Glomerular endothelial cell (primary cell): ENCODE measurements around the gene PRKRA. TPM values are rescaled to one million over a fixed set of nuclear protein-coding genes. Genes with fewer than 3 reads are reported as not detected.
"Not testable (repeated sequence)": the region's sequence is repeated elsewhere in the genome, so short reads cannot be mapped to it uniquely, and the experiment has no call there.

Experiments used
- DNase-seq: peaks from one replicate; pipeline ENCODE4 v3.0.0-alpha.2; 2011; ENCODE audit warnings: low read depth, low spot score; ENCODE audit errors: extremely low read depth
- total RNA-seq: library from RNA; depleted of rRNA; stranded (reverse); fragments of >200 nt; gene quantifications from 2 replicates; pipeline ENCODE4 v1.2.3, GENCODE V29; 2015

Gene PRKRA
- total RNA-seq, 1 donor from 2014 or later: 35.5 TPM

GRCh38 chr2:178415979-178416378 is 35.0 kb downstream of the PRKRA start:
- no peak for DNase-seq

- peak; percentile 91 for DNase-seq
Measured at GRCh38 chr2:178414266-178415247, 36.4 kb downstream of the PRKRA start.

GRCh38 chr2:178413472-178414265 is 37.3 kb downstream of the PRKRA start:
- DNase-seq: peak; percentile 37

- DNase-seq: not testable (repeated sequence)
Measured at GRCh38 chr2:178412453-178412852, 38.5 kb downstream of the PRKRA start.

- no peak for DNase-seq
Measured at GRCh38 chr2:178412047-178412446, 38.9 kb downstream of the PRKRA start.

GRCh38 chr2:178409261-178409660 is 41.7 kb downstream of the PRKRA start:
- no peak for DNase-seq

- DNase-seq: peak; percentile 41
Measured at GRCh38 chr2:178404368-178404767, 46.6 kb downstream of the PRKRA start.

- DNase-seq: no peak
Measured at GRCh38 chr2:178403671-178404306, 47.2 kb downstream of the PRKRA start.

GRCh38 chr2:178401994-178402437 is 49.0 kb downstream of the PRKRA start:
- no peak for DNase-seq

GRCh38 chr2:178397002-178397605 is 53.9 kb downstream of the PRKRA start:
- DNase-seq: peak; percentile 39

- no peak for DNase-seq
Measured at GRCh38 chr2:178395941-178396570, 54.9 kb downstream of the PRKRA start.

GRCh38 chr2:178395295-178395694 is 55.7 kb downstream of the PRKRA start:
- DNase-seq: no peak

GRCh38 chr2:178394859-178395258 is 56.1 kb downstream of the PRKRA start:
- DNase-seq: no peak

GRCh38 chr2:178392215-178392614 is 58.8 kb downstream of the PRKRA start:
- DNase-seq: no peak

GRCh38 chr2:178391701-178392100 is 59.3 kb downstream of the PRKRA start:
- DNase-seq: no peak

- no peak for DNase-seq
Measured at GRCh38 chr2:178388287-178388686, 62.7 kb downstream of the PRKRA start.

- peak; percentile 20 for DNase-seq
Measured at GRCh38 chr2:178386986-178387597, 63.9 kb downstream of the PRKRA start.

GRCh38 chr2:178385595-178386148 is 65.3 kb downstream of the PRKRA start:
- no peak for DNase-seq

GRCh38 chr2:178383718-178384117 is 67.3 kb downstream of the PRKRA start:
- no peak for DNase-seq
